Mesothelial cell of epicardium (in vitro differentiated cells): Measurements from ENCODE around the gene RAB23. TPM values are rescaled to one million over a fixed set of nuclear protein-coding genes. Genes with fewer than 3 reads are reported as not detected.

Experiments used
- DNase-seq, 2 experiments: peaks; one replicate each; pipeline ENCODE4 v3.0.0; 2021; ENCODE audit warnings: low spot score in 2 of 2; ENCODE audit not compliant: unreplicated experiment in 2 of 2
- H3K27ac Mint-ChIP-seq: 2 replicates; pipeline ENCODE4 v1.8.0; 2021; ENCODE audit warnings: mixed read lengths
- H3K27me3 Mint-ChIP-seq: 2 replicates; pipeline ENCODE4 v1.8.0; 2021; ENCODE audit warnings: low read depth, mixed read lengths
- H3K36me3 Mint-ChIP-seq: 2 replicates; pipeline ENCODE4 v1.8.0; 2021; ENCODE audit warnings: mixed read lengths
- H3K4me1 Mint-ChIP-seq: 2 replicates; pipeline ENCODE4 v1.8.0; 2021; ENCODE audit warnings: mixed read lengths
- H3K4me3 Mint-ChIP-seq: 2 replicates; pipeline ENCODE4 v1.8.0; 2021; ENCODE audit warnings: mild to moderate bottlenecking, moderate library complexity, mixed read lengths
- H3K9me3 Mint-ChIP-seq: 2 replicates; pipeline ENCODE4 v1.8.0; 2021; ENCODE audit warnings: mixed read lengths
- total RNA-seq: library from RNA; stranded (reverse); gene quantifications from 3 replicates; pipeline ENCODE4 v1.2.1, GENCODE V29; 2021
- TF ChIP-seq, protein P1 (sequence below): fragments of 200-600 bp; sonication (generic); IDR thresholded peaks from one replicate; pipeline ENCODE4 v1.5.0; 2021; ENCODE audit warnings: antibody characterized with exemption; ENCODE audit not compliant: unreplicated experiment

The RAB23 gene
- total RNA-seq, 1 donor from 2014 or later = 16.1 TPM

DNA sequence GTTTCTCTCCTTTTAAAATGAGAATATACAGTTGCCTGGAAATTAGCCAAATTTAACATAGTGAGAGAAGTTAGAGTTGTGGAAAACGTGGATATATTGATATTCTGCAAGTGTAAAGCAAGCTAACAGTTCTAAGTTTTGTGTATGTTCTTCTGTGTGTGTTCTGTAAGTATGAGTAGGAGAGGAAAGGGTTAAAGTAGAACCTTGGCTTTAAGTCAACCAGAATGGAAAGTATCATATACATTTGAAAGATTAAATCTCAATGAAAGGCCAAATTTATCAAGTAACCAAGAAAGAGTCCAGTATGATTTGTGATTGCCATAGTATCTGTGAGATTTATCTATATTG, 80.0 kb downstream of the RAB23 start:
- no peak overlapping the region for H3K27ac Mint-ChIP-seq
- H3K9me3 Mint-ChIP-seq = peaks cover 7% of the 10 kb centered on the region
- no peak for DNase-seq
- H3K4me3 Mint-ChIP-seq = no peak overlapping the region
- no peaks in the 10 kb centered on the region for H3K4me1 Mint-ChIP-seq
- TF ChIP-seq, protein P1, sequence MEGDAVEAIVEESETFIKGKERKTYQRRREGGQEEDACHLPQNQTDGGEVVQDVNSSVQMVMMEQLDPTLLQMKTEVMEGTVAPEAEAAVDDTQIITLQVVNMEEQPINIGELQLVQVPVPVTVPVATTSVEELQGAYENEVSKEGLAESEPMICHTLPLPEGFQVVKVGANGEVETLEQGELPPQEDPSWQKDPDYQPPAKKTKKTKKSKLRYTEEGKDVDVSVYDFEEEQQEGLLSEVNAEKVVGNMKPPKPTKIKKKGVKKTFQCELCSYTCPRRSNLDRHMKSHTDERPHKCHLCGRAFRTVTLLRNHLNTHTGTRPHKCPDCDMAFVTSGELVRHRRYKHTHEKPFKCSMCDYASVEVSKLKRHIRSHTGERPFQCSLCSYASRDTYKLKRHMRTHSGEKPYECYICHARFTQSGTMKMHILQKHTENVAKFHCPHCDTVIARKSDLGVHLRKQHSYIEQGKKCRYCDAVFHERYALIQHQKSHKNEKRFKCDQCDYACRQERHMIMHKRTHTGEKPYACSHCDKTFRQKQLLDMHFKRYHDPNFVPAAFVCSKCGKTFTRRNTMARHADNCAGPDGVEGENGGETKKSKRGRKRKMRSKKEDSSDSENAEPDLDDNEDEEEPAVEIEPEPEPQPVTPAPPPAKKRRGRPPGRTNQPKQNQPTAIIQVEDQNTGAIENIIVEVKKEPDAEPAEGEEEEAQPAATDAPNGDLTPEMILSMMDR = no peak
- H3K36me3 Mint-ChIP-seq = peaks cover 41% of the 10 kb centered on the region
- H3K27me3 Mint-ChIP-seq = no peaks in the 10 kb centered on the region

DNA sequence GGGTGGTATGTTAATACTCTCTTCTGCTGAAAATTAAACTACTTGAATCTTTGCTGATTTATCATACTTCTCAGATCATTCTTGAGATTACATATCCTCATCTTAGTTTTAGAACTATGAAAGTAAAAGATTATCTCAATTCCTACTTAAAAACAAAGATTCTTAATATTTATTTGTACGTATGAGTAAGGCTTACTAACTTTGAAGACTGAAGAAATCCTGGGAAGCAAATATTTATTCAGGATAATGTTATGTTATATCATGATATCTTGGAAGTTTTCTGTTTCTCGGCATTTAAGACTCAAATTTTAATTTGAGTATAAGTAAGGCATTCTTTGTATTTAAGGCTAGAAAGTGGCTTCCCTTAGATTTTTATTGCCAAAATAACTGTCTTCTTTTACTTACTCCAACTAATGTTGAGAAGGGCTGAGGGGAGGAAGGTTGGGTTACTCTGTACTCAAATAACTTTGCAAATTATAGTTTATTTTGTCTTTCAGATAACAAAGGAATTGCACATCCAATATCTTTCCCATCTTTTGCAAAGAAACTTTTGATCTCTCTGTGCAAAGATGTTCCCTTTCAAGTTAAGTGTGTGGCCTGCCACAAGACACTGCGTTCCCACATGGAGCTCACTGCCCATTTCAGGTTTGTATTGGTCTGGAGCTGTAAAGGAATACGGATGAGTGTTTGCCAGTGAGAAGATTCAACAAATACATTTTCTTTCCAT, 80.5 kb downstream of the RAB23 start:
- Mint-ChIP-seq H3K36me3 (peaks cover 43% of the 10 kb centered on the region), H3K4me3 (no peak overlapping the region), H3K27me3 (no peaks in the 10 kb centered on the region), H3K9me3 (peaks cover 7% of the 10 kb centered on the region), H3K27ac (no peak overlapping the region), H3K4me1 (no peaks in the 10 kb centered on the region)
- TF ChIP-seq, protein P1 = no peak
- no peak for DNase-seq

DNA sequence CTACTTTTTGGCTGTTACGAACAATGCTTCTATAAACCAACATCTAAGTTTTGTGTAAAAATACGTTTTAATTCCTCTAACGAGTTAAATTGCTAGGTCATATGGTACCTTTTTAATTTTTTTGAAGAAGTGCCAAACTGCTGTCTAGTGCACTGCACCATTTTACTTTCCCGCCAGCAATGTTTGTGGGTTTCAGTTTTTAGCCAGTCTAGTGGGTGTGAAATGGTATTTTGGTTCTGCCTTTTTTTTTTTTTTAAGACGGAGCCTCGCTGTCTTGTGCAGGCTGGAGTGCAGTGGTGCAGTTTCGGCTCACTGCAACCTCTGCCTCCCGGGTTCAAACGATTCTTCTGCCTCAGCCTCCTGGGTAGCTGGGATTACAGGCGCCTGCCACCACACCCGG, 84.1 kb downstream of the RAB23 start:
- H3K36me3 Mint-ChIP-seq = peaks cover 32% of the 10 kb centered on the region
- H3K27ac Mint-ChIP-seq = no peak overlapping the region
- H3K9me3 Mint-ChIP-seq = peaks cover 7% of the 10 kb centered on the region
- H3K4me1 Mint-ChIP-seq = peaks cover 11% of the 10 kb centered on the region
- TF ChIP-seq, protein P1 = no peak
- no peak overlapping the region for H3K4me3 Mint-ChIP-seq
- no peaks in the 10 kb centered on the region for H3K27me3 Mint-ChIP-seq
- DNase-seq = no peak

DNA sequence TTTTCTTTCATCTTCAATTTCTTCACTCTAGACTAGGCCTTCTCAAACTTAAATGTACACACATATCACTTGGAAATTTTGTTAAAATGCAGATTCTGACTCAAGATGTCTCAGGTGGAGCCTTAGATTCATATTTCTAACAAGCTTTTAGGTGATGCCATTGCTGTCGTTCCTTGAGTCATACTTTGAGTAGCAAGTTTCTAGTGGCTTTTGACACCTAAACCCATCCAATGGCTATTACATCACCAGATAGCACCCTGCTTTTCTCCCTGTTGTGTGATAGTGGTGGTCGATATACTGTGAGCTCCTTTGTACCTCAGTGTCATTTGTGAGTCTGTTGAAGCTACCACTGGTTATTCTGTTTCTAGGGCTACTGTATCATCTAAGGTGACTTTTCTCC, 84.8 kb downstream of the RAB23 start:
- H3K36me3 Mint-ChIP-seq = peaks cover 29% of the 10 kb centered on the region
- H3K27me3 Mint-ChIP-seq = no peaks in the 10 kb centered on the region
- no peak for DNase-seq
- no peak overlapping the region for H3K4me3 Mint-ChIP-seq
- TF ChIP-seq, protein P1 = no peak
- H3K9me3 Mint-ChIP-seq = peaks cover 5% of the 10 kb centered on the region
- H3K4me1 Mint-ChIP-seq = peaks cover 11% of the 10 kb centered on the region
- no peak overlapping the region for H3K27ac Mint-ChIP-seq

Other genes starting within 250 kb of the RAB23 start
- gene KIAA1586, start 175.6 kb downstream of the RAB23 start, total RNA-seq = 26.2 to 29.8 TPM (median 27.6 TPM) in 3 replicates
- 79.9 to 93.8 TPM (median 87.2 TPM) in 3 replicates for gene ZNF451, start 132.1 kb downstream of the RAB23 start, total RNA-seq
- 4.5 to 5.4 TPM (median 5.0 TPM) in 3 replicates for gene BAG2, start 50.0 kb downstream of the RAB23 start, total RNA-seq
- 16.6 to 17.9 TPM (median 16.9 TPM) in 3 replicates for gene PRIM2, start 95.3 kb upstream of the RAB23 start, total RNA-seq